ENCODE data around the gene TMEM198. TPM values are rescaled to one million over a fixed set of nuclear protein-coding genes. Genes with fewer than 3 reads are reported as not detected.

The TMEM198 gene
- total and polyA plus RNA-seq, 4 donors: 1.7 to 7.4 (median 2.3) TPM; not detected in 1

GRCh38 chr2:219507581-219508443 is 36.0 kb upstream of the TMEM198 start:
- no peak for ATAC-seq (ENCODE audit: low FRiP score)
- H3K36me3 ChIP-seq (ENCODE audit: control insufficient read depth in 1 of 2, insufficient read depth in 2 of 2, low read length in 1 of 2): peaks cover 0 to 4% of the 10 kb centered on the region in 2 donors
- WGBS, 2 donors: 23 to 24% methylated on average over 8 of the region's 8 CpGs

DNA sequence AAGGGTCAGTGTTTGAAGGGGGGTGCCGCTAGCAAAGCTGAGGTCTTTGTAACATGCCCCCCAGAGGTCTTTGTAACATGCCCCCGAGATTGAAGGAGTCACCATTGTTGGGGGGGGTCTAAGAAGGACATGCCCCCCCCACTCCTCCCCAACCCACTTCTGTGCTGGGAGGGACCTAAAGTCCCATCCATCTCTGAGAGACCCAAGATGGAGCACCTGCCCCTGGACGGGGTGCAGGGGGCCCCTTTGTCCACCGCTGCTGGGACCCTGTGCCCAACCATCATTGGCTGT is 35.4 kb upstream of the TMEM198 start:
- intact Hi-C loops (cut with DNase I): no loop called here
- no peak overlapping the region for H3K27ac ChIP-seq (ENCODE audit: low read depth in 1 of 2, low read length in 2 of 2)
- H3K4me3 ChIP-seq (ENCODE audit: low read length in 2 of 2): no peak overlapping the region
- H3K36me3 ChIP-seq (ENCODE audit: control insufficient read depth in 1 of 2, insufficient read depth in 2 of 2, low read length in 1 of 2): peaks cover 0 to 4% of the 10 kb centered on the region in 2 donors
- DNase-seq (no peak), ATAC-seq (ENCODE audit: low FRiP score) (no peak)
- H3K9me3 ChIP-seq (ENCODE audit: control insufficient read depth, low read length): no peaks in the 10 kb centered on the region
- WGBS, 2 donors: 55 to 60% methylated on average over 4 of the region's 4 CpGs
- no peaks in the 10 kb centered on the region for H3K4me1 ChIP-seq (ENCODE audit: control insufficient read depth in 1 of 2, insufficient read depth in 2 of 2, low read length in 2 of 2)
- H3K27me3 ChIP-seq (ENCODE audit: control insufficient read depth in 1 of 2, insufficient read depth in 2 of 2, low read length in 1 of 2): no peaks in the 10 kb centered on the region

More at GRCh38 chr2:219507581-219508443, 36.0 kb upstream of the TMEM198 start:
- intact Hi-C loops (cut with DNase I): no loop called here
- Histone ChIP-seq H3K27ac (ENCODE audit: low read depth in 1 of 2, low read length in 2 of 2) (no peak overlapping the region), H3K4me1 (ENCODE audit: control insufficient read depth in 1 of 2, insufficient read depth in 2 of 2, low read length in 2 of 2) (no peaks in the 10 kb centered on the region), H3K4me3 (ENCODE audit: low read length in 2 of 2) (no peak overlapping the region), H3K9me3 (ENCODE audit: control insufficient read depth, low read length) (no peaks in the 10 kb centered on the region), H3K27me3 (ENCODE audit: control insufficient read depth in 1 of 2, insufficient read depth in 2 of 2, low read length in 1 of 2) (no peaks in the 10 kb centered on the region)
- no peak for DNase-seq

DNA sequence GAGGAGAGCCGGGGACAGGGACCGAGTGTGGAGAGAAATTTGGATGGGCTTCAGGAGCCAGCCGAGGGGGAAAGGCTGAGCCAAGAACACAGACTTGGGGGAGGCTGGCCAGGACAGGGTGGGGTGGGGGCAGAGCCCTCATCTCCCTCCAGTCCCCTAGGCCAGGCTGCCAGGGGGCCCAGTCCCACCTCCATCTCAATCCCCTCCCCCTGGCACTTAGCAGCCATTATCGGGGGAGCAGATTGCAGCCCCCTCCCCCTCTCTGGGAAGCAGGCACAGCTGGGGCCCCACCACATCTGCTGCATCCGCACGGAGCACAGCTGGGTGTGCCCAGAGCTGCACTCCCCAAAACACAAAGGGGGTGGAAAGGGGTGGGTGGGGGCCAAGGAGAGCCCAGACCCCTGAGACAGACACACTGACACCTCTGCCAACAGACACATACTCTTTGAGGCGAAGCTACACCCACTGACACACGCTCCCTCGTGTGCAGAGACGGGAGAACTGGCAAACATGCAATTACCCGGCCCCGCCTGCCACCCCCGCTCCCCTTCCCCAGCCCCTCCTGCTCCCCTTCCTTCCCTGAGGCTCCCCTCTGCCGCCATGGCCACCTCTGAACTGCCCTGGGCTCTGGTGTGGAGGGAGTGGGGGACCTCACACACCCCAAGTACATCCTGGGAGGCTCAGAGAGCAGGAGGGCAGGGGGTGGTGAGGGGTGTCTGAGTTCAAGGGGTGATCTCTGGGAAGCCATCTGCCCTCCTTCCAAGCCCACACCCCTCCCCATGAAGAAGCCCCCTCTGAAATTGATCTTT is 34.7 kb upstream of the TMEM198 start:
- no peaks in the 10 kb centered on the region for H3K27me3 ChIP-seq (ENCODE audit: control insufficient read depth in 1 of 2, insufficient read depth in 2 of 2, low read length in 1 of 2)
- peaks cover 0 to 4% of the 10 kb centered on the region in 2 donors for H3K36me3 ChIP-seq (ENCODE audit: control insufficient read depth in 1 of 2, insufficient read depth in 2 of 2, low read length in 1 of 2)
- no peaks in the 10 kb centered on the region for H3K4me1 ChIP-seq (ENCODE audit: control insufficient read depth in 1 of 2, insufficient read depth in 2 of 2, low read length in 2 of 2)
- intact Hi-C loops (cut with DNase I): no loop called here
- no peaks in the 10 kb centered on the region for H3K9me3 ChIP-seq (ENCODE audit: control insufficient read depth, low read length)
- ATAC-seq (ENCODE audit: low FRiP score) (peak; percentile 24), DNase-seq (no peak)
- no peak overlapping the region for H3K27ac ChIP-seq (ENCODE audit: low read depth in 1 of 2, low read length in 2 of 2)
- no peak overlapping the region for H3K4me3 ChIP-seq (ENCODE audit: low read length in 2 of 2)
- 3 to 4% methylated on average over 12 to 14 of the region's 14 CpGs for WGBS, 2 donors

- Histone ChIP-seq H3K4me1 (ENCODE audit: control insufficient read depth in 1 of 2, insufficient read depth in 2 of 2, low read length in 2 of 2) (no peaks in the 10 kb centered on the region), H3K36me3 (ENCODE audit: control insufficient read depth in 1 of 2, insufficient read depth in 2 of 2, low read length in 1 of 2) (peaks cover 0 to 4% of the 10 kb centered on the region in 2 donors), H3K27me3 (ENCODE audit: control insufficient read depth in 1 of 2, insufficient read depth in 2 of 2, low read length in 1 of 2) (no peaks in the 10 kb centered on the region), H3K4me3 (ENCODE audit: low read length in 2 of 2) (no peak overlapping the region), H3K27ac (ENCODE audit: low read depth in 1 of 2, low read length in 2 of 2) (no peak overlapping the region), H3K9me3 (ENCODE audit: control insufficient read depth, low read length) (no peaks in the 10 kb centered on the region)
- DNase-seq: peak; percentile 73 to 87
- WGBS, 2 donors: 1% methylated on average over 26 of the region's 26 CpGs
- intact Hi-C loops (cut with DNase I): no loop called here
- peak; percentile 83 for ATAC-seq (ENCODE audit: low FRiP score)
These were observed 33.9 kb upstream of the TMEM198 start for GRCh38 chr2:219509780-219510511.

- Histone ChIP-seq H3K4me3 (ENCODE audit: low read length in 2 of 2) (no peak overlapping the region), H3K4me1 (ENCODE audit: control insufficient read depth in 1 of 2, insufficient read depth in 2 of 2, low read length in 2 of 2) (no peaks in the 10 kb centered on the region), H3K27ac (ENCODE audit: low read depth in 1 of 2, low read length in 2 of 2) (no peak overlapping the region), H3K9me3 (ENCODE audit: control insufficient read depth, low read length) (no peaks in the 10 kb centered on the region), H3K36me3 (ENCODE audit: control insufficient read depth in 1 of 2, insufficient read depth in 2 of 2, low read length in 1 of 2) (peaks cover 0 to 4% of the 10 kb centered on the region in 2 donors), H3K27me3 (ENCODE audit: control insufficient read depth in 1 of 2, insufficient read depth in 2 of 2, low read length in 1 of 2) (no peaks in the 10 kb centered on the region)
- DNase-seq (no peak), ATAC-seq (ENCODE audit: low FRiP score) (no peak)
- 22 to 30% methylated on average over 19 to 22 of the region's 22 CpGs for WGBS, 2 donors
- intact Hi-C loops (cut with DNase I): no loop called here
These were observed 33.2 kb upstream of the TMEM198 start for GRCh38 chr2:219510512-219511135.

DNA sequence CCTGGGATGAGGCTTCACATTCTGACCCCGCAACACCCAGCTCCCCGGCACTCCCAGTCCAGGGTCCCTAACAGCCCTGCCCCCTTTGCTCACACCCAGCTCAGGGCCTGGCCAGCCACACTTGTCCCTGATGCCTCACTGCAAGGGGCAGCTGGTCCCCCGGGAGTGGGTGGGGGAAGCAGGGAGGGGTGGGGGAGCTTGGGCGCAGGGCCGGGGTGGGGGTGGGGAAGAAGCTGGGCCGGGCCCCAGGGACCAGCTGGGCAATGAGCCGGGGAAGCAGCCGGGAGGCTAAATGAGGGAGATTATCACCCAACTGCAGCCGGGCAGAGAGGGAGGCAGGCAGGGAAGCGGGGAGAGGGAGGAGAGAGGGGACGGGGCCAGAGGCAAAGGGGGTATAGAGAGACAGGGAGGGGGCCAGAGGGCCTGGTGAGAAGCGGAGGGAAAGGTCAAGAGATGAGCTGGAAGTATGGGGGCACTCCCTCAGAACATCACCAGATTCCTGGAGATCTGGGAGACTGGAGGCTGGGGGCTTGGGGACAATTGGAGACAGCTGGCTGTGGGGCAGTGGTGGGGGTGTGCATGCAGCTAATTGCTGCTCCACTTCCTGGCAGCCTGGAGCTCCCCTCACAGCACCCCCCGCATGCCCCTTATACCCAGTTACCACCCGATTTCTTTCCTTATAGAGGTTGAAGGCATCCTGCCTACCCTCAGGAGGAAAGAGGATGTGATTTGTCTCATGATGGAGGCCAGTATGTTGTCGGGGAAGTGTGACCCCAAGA is 32.1 kb upstream of the TMEM198 start:
- ATAC-seq (ENCODE audit: low FRiP score): no peak
- DNase-seq: no peak
- 29 to 30% methylated on average over 15 of the region's 15 CpGs for WGBS, 2 donors
- no peaks in the 10 kb centered on the region for H3K4me1 ChIP-seq (ENCODE audit: control insufficient read depth in 1 of 2, insufficient read depth in 2 of 2, low read length in 2 of 2)
- H3K4me3 ChIP-seq (ENCODE audit: low read length in 2 of 2): no peak overlapping the region
- H3K36me3 ChIP-seq (ENCODE audit: control insufficient read depth in 1 of 2, insufficient read depth in 2 of 2, low read length in 1 of 2): no peaks in the 10 kb centered on the region
- H3K27me3 ChIP-seq (ENCODE audit: control insufficient read depth in 1 of 2, insufficient read depth in 2 of 2, low read length in 1 of 2): no peaks in the 10 kb centered on the region
- H3K27ac ChIP-seq (ENCODE audit: low read depth in 1 of 2, low read length in 2 of 2): no peak overlapping the region
- intact Hi-C loops (cut with DNase I): no loop called here
- H3K9me3 ChIP-seq (ENCODE audit: control insufficient read depth, low read length): no peaks in the 10 kb centered on the region

DNA sequence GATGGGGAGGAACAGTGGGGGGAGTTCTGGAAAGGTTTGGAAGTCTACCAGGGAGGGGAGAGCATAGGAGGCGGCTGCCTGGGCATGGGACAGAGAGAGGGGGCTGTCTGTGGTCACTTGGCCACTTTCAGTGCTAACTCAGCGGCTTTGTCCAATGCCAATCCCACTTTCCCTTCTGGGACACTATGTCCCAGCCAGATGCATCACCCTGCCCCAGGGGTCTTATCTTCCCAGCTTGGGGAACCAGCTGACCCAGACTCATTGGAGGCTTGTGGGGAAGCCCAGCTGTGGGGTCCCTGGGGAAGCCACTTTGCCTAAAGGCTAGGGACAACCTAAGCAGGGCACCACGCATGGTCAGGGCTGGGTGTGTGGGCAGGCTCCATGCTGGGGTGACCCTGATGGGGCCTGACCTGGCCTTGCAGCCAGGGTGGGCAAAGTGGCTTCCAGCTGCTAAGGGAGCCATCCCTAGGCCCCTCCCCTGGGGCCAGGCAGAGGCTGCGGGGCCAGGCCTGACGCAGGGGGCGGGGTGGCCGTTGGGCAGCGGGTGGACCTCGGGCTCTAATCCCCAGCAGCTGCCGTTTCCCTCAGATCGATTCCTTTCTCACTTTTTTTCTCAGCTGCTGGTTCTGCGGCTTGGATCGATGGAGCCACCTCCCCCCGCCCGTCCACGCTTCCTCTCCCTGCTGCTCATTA is 31.2 kb upstream of the TMEM198 start:
- ATAC-seq (ENCODE audit: low FRiP score) (no peak), DNase-seq (no peak)
- Histone ChIP-seq H3K36me3 (ENCODE audit: control insufficient read depth in 1 of 2, insufficient read depth in 2 of 2, low read length in 1 of 2) (no peaks in the 10 kb centered on the region), H3K4me1 (ENCODE audit: control insufficient read depth in 1 of 2, insufficient read depth in 2 of 2, low read length in 2 of 2) (no peaks in the 10 kb centered on the region), H3K27ac (ENCODE audit: low read depth in 1 of 2, low read length in 2 of 2) (no peak overlapping the region), H3K4me3 (ENCODE audit: low read length in 2 of 2) (no peak overlapping the region), H3K27me3 (ENCODE audit: control insufficient read depth in 1 of 2, insufficient read depth in 2 of 2, low read length in 1 of 2) (no peaks in the 10 kb centered on the region), H3K9me3 (ENCODE audit: control insufficient read depth, low read length) (no peaks in the 10 kb centered on the region)
- WGBS, 2 donors: 49 to 53% methylated on average over 14 to 16 of the region's 16 CpGs
- intact Hi-C loops (cut with DNase I): no loop called here
